HG02798 (cell line): ENCODE data around the gene TANK.

Experiments used
- ATAC-seq: cut with Tn5 transposase; IDR thresholded peaks from one replicate; pipeline ENCODE4 v1.9.1; 2021; ENCODE audit warnings: mild to moderate bottlenecking; ENCODE audit not compliant: unreplicated experiment, poor library complexity

Gene TANK

GRCh38 chr2:161160226-161161073, at the start of gene TANK:
TSS of gene TANK (plus strand) at chr2:161160428. CDS start at chr2:161179663, 19,235 bp downstream.
- ATAC-seq: peak; percentile 92

GRCh38 chr2:161111531-161111930, 48.7 kb upstream of the TANK start:
- no peak for ATAC-seq

GRCh38 chr2:161112908-161113307, 47.3 kb upstream of the TANK start:
- ATAC-seq: no peak

- no peak for ATAC-seq
Observed at GRCh38 chr2:161113693-161114575, 46.3 kb upstream of the TANK start.

- no peak for ATAC-seq
Observed at GRCh38 chr2:161115205-161115604, 45.0 kb upstream of the TANK start.

GRCh38 chr2:161115605-161116380, 44.4 kb upstream of the TANK start:
- no peak for ATAC-seq

- no peak for ATAC-seq
Observed at GRCh38 chr2:161116509-161116908, 43.7 kb upstream of the TANK start.

- no peak for ATAC-seq
Observed at GRCh38 chr2:161117506-161117905, 42.7 kb upstream of the TANK start.

- ATAC-seq: no peak
Observed at GRCh38 chr2:161118722-161119121, 41.5 kb upstream of the TANK start.

- no peak for ATAC-seq
Observed at GRCh38 chr2:161119483-161119882, 40.7 kb upstream of the TANK start.

GRCh38 chr2:161120775-161121174, 39.5 kb upstream of the TANK start:
- no peak for ATAC-seq

GRCh38 chr2:161121622-161122021, 38.6 kb upstream of the TANK start:
- ATAC-seq: no peak

- peak; percentile 74 for ATAC-seq
Observed at GRCh38 chr2:161122772-161123530, 37.3 kb upstream of the TANK start.

GRCh38 chr2:161123531-161124030, 36.6 kb upstream of the TANK start:
- ATAC-seq: peak; percentile 4

GRCh38 chr2:161124201-161124600, 36.0 kb upstream of the TANK start:
- peak; percentile 53 for ATAC-seq

- no peak for ATAC-seq
Observed at GRCh38 chr2:161128885-161129284, 31.3 kb upstream of the TANK start.

GRCh38 chr2:161130354-161130753, 29.9 kb upstream of the TANK start:
- no peak for ATAC-seq

GRCh38 chr2:161131074-161131680, 29.1 kb upstream of the TANK start:
- ATAC-seq: no peak

- ATAC-seq: no peak
Observed at GRCh38 chr2:161131804-161132203, 28.4 kb upstream of the TANK start.
